ENCODE data around the gene DOP1A.

The DOP1A gene

DNA sequence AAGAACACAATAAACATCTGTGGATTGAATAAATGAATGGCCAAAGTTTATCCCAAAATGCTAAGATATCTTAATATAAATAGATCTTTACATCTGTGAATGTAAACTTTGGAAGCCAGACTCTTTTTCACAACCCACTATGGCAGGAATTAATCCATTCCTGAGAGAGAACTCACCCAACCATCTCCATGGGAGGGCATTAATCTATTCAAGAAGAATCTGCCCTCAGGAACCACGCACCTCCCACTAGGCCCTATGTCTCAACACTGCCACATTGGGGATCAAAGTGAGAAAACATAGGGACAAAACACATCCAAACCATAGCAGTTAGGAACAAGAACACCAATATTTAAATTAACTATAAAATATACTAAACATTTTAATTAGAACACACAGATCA is 5.2 kb upstream of the DOP1A start:
- TF ChIP-seq, protein P1, sequence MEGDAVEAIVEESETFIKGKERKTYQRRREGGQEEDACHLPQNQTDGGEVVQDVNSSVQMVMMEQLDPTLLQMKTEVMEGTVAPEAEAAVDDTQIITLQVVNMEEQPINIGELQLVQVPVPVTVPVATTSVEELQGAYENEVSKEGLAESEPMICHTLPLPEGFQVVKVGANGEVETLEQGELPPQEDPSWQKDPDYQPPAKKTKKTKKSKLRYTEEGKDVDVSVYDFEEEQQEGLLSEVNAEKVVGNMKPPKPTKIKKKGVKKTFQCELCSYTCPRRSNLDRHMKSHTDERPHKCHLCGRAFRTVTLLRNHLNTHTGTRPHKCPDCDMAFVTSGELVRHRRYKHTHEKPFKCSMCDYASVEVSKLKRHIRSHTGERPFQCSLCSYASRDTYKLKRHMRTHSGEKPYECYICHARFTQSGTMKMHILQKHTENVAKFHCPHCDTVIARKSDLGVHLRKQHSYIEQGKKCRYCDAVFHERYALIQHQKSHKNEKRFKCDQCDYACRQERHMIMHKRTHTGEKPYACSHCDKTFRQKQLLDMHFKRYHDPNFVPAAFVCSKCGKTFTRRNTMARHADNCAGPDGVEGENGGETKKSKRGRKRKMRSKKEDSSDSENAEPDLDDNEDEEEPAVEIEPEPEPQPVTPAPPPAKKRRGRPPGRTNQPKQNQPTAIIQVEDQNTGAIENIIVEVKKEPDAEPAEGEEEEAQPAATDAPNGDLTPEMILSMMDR (IDR thresholded peaks at IDR 0.05; ENCODE audit: insufficient read depth, low read length, poor library complexity, severe bottlenecking), result no peak
- no peak for TF ChIP-seq EZH2phosphoT487 (conservative IDR thresholded peaks at IDR 0.05; ENCODE audit: low read length)
- Histone ChIP-seq H3K9me3 (ENCODE audit: insufficient read depth, low read length) (no peaks in the 10 kb centered on the region), H3K4me3 (ENCODE audit: insufficient read depth, low read length, poor library complexity, severe bottlenecking) (no peak overlapping the region), H3K9me2 (replicated peaks; ENCODE audit: insufficient read depth, low read length) (no peaks in the 10 kb centered on the region), H3K4me2 (ENCODE audit: low read depth, low read length, poor library complexity, severe bottlenecking) (no peak overlapping the region), H3K36me3 (ENCODE audit: low read length) (peaks cover 3% of the 10 kb centered on the region; the same call in 1 of the 2 replicates), H3F3A (ENCODE audit: insufficient read depth) (peaks cover 18% of the 10 kb centered on the region; the same call in 1 of the 2 replicates), H3K27me3 (ENCODE audit: low read length) (no peaks in the 10 kb centered on the region), H2AFZ (ENCODE audit: low read depth, low read length, severe bottlenecking) (no peak overlapping the region), H3K27ac (ENCODE audit: low read depth, low read length) (no peak overlapping the region), H4K20me1 (ENCODE audit: low read depth, low read length) (no peaks in the 10 kb centered on the region), H3K79me2 (ENCODE audit: insufficient read depth, low read length) (peaks cover 60% of the 10 kb centered on the region), H3K9ac (ENCODE audit: low read length) (no peak overlapping the region)

DNA sequence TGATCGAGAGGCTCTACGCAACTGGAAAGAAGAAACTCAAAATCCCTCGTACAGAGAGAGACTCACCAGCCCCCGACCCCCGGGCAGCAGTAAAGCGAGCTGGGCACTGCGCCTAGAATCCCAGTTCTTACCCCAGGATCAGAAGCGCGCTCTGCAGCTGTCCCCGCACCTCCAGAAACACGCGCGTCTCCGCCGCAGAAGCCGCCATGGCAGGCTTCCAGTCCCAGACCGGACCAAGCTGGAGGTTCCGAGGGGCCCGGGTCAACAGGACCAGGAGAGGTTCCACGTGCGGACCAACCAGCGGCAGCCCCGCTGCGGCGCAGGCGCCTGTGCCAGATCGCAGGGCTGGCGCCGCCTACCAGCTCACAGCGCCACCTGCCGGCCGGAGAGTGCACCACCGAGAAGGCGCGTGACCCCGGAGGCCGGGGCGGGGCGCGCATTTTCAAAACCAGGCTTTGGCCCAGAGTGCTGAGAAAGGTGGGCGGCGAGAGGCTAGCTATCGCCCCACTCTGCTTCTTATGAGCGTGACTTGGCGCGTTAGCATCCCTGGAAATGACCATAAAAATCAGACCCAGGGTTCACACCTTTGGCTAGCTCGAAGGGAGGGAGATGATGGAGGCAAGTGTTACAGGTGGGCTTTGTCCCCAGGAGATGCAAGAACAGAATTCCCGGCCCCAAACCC is 1.8 kb upstream of the DOP1A start, which contains the start of gene UBE3D:
UBE3D (minus strand) TSS at position 331 of the 682 bp plus-strand sequence; CDS start at position 208, 123 bp downstream.
- H2AFZ ChIP-seq (ENCODE audit: low read depth, low read length, severe bottlenecking), result peak within 1 kb of the TSS; percentile 93
- H3K79me2 ChIP-seq (ENCODE audit: insufficient read depth, low read length), result peaks cover 72% of the 10 kb centered on the region
- peak within 1 kb of the TSS; percentile 94 for H3K4me3 ChIP-seq (ENCODE audit: insufficient read depth, low read length, poor library complexity, severe bottlenecking)

DNA sequence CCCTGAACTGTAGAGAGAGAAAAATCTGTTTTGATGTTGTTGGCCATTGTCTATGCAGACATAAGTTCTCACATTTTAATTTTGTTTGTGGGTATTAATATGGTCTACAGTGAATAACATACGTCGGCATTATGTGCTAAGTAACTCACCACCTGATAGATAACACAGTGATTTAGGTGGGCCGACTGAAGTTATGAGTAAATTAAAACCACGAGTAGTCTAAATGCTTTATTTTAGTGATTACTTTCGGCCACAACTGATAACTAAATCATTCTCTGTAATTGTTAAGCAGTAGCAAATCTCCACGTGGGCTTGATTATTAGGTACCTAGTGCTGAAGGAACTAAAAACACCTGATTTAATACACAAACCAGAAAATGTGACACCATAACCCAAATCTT is 1.1 kb downstream of the DOP1A start:
- peak overlapping the region; percentile 93 for H3K4me2 ChIP-seq (ENCODE audit: low read depth, low read length, poor library complexity, severe bottlenecking)
- no peaks in the 10 kb centered on the region for H3K9me2 ChIP-seq (replicated peaks; ENCODE audit: insufficient read depth, low read length)
- no peaks in the 10 kb centered on the region for H4K20me1 ChIP-seq (ENCODE audit: low read depth, low read length)
- peaks cover 41% of the 10 kb centered on the region for H3F3A ChIP-seq (ENCODE audit: insufficient read depth)
- H2AFZ ChIP-seq (ENCODE audit: low read depth, low read length, severe bottlenecking), result peak overlapping the region; percentile 63
- H3K27ac ChIP-seq (ENCODE audit: low read depth, low read length), result peak overlapping the region; percentile 82
- H3K27me3 ChIP-seq (ENCODE audit: low read length), result no peaks in the 10 kb centered on the region
- peak overlapping the region; percentile 73 for H3K9ac ChIP-seq (ENCODE audit: low read length)
- H3K4me3 ChIP-seq (ENCODE audit: insufficient read depth, low read length, poor library complexity, severe bottlenecking), result peak overlapping the region; percentile 73
- H3K36me3 ChIP-seq (ENCODE audit: low read length), result no peaks in the 10 kb centered on the region
- TF ChIP-seq, protein P1 (IDR thresholded peaks at IDR 0.05; ENCODE audit: insufficient read depth, low read length, poor library complexity, severe bottlenecking), result no peak
- no peak for TF ChIP-seq EZH2phosphoT487 (conservative IDR thresholded peaks at IDR 0.05; ENCODE audit: low read length)
- H3K79me2 ChIP-seq (ENCODE audit: insufficient read depth, low read length), result peaks cover 77% of the 10 kb centered on the region
- H3K9me3 ChIP-seq (ENCODE audit: insufficient read depth, low read length), result no peaks in the 10 kb centered on the region

More for the DNA sequence above, 1.8 kb upstream of the DOP1A start, which contains the start of gene UBE3D:
- peak within 1 kb of the TSS; percentile 97 for H3K9ac ChIP-seq (ENCODE audit: low read length)
- H3K9me2 ChIP-seq (replicated peaks; ENCODE audit: insufficient read depth, low read length), result no peaks in the 10 kb centered on the region
- H3K27me3 ChIP-seq (ENCODE audit: low read length), result no peaks in the 10 kb centered on the region
- peak within 1 kb of the TSS; percentile 96 for H3K4me2 ChIP-seq (ENCODE audit: low read depth, low read length, poor library complexity, severe bottlenecking)
- H3K36me3 ChIP-seq (ENCODE audit: low read length), result no peaks in the 10 kb centered on the region
- H4K20me1 ChIP-seq (ENCODE audit: low read depth, low read length), result no peaks in the 10 kb centered on the region
- peak within 1 kb of the TSS; percentile 82 for H3K27ac ChIP-seq (ENCODE audit: low read depth, low read length)
- TF ChIP-seq, protein P1 (IDR thresholded peaks at IDR 0.05; ENCODE audit: insufficient read depth, low read length, poor library complexity, severe bottlenecking), result peak; percentile 89
- no peak for TF ChIP-seq EZH2phosphoT487 (conservative IDR thresholded peaks at IDR 0.05; ENCODE audit: low read length)
- H3K9me3 ChIP-seq (ENCODE audit: insufficient read depth, low read length), result no peaks in the 10 kb centered on the region
- peaks cover 26% of the 10 kb centered on the region for H3F3A ChIP-seq (ENCODE audit: insufficient read depth)
